ENCODE data around the gene AP1G2. TPM values are rescaled to one million over a fixed set of nuclear protein-coding genes. Genes with fewer than 3 reads are reported as not detected.

AP1G2 gene
- polyA plus RNA-seq, 2 donors: 81.5 to 171 TPM

DNA sequence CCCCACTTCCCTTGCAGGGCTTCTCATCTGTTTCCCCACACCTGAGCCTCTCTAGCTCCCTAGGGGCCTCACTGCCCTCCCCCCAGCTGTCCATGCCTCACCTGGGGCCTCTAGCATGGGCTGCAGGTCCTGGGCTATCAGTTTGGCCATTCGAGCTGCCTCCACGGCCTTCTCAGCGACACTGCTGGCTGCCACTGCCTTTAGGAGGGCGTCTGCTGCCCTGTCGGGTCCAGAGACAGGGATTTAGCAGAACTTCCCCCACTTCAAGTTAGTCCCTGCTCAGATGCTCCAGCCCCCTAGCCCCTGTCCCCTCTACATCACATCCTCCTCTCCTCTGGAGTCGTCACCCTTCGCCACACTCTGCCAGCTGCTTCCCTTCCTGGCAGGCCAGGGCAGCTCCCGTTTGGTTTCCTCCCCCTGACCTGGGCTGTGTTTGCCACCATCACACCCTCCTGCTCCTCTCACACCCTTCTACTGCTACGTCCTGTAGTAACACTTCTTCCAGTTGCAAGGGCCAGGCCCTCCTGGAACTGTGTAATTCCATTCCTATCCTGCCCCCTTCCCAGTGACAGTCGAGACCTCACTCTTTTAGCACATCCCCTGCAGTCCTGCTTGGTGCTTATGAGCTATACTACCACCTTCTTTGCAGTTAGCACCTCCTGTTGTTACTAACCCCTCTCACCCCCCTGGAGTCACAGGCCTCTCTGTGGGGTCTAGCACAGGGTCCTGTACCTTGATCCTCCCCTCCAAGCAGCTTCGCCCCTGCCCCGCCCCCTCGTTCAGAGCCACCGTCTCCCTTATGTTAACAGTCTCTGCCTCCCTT, 4.3 kb upstream of the AP1G2 start:
- peaks cover 0 to 8% of the 10 kb centered on the region in 2 donors for H3K27me3 ChIP-seq (ENCODE audit: control insufficient read depth in 1 of 2, insufficient read depth in 2 of 2, low read length in 2 of 2)
- peaks cover 0 to 11% of the 10 kb centered on the region in 2 donors for H3K4me1 ChIP-seq (ENCODE audit: control insufficient read depth in 2 of 2, insufficient read depth in 2 of 2, low read length in 1 of 2)
- H3K4me3 ChIP-seq (ENCODE audit: low read depth in 1 of 2, low read length in 2 of 2): no peak overlapping the region
- H3K9me3 ChIP-seq (ENCODE audit: control insufficient read depth in 2 of 2, insufficient read depth in 1 of 2, low read depth in 1 of 2, low read length in 1 of 2): no peaks in the 10 kb centered on the region
- H3K36me3 ChIP-seq (ENCODE audit: control insufficient read depth in 2 of 2, insufficient read depth in 2 of 2, low read length in 1 of 2): no peaks in the 10 kb centered on the region
- no peak overlapping the region for H3K27ac ChIP-seq (ENCODE audit: low read depth in 2 of 2, low read length in 1 of 2)
- WGBS, 2 donors: 58 to 62% methylated on average over 14 of the region's 14 CpGs

DNA sequence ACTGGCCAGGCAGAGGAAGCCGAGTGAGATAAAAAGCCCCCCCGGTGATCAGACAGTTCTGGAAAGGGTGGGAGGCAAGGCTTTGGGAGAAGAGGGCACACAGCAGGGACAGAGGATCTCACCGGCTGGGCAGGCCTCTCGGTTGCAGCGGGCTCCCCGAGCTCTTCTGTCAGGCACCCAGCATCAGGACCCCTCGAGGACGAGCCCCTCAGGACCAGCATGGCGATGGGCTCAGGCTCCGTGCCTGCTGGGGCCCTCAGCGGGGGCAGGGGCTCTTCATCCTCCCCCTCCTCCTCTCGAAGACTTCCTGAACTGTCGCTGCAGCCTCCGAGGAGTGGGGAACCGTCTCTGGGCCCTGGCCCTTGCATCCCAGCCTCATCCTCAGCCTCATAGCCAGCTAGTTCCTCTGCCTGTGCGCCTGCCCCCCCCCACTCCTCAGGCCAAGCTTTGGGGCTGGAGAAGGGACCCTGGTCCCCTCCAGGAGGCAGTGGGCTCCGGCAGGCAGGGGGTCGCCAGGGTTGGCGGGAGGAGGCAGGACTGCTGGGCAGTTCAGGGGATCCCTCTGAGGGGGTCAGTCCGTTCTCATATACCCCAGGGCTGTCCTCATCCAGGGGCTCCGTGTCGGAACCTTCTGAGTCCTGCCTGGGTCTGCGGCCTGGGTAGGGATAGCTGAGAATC, 3.4 kb upstream of the AP1G2 start:
- peaks cover 0 to 2% of the 10 kb centered on the region in 2 donors for H3K36me3 ChIP-seq (ENCODE audit: control insufficient read depth in 2 of 2, insufficient read depth in 2 of 2, low read length in 1 of 2)
- H3K27me3 ChIP-seq (ENCODE audit: control insufficient read depth in 1 of 2, insufficient read depth in 2 of 2, low read length in 2 of 2): peaks cover 0 to 2% of the 10 kb centered on the region in 2 donors
- WGBS, 2 donors: 86 to 89% methylated on average over 22 to 23 of the region's 23 CpGs
- H3K4me1 ChIP-seq (ENCODE audit: control insufficient read depth in 2 of 2, insufficient read depth in 2 of 2, low read length in 1 of 2): peaks cover 0 to 9% of the 10 kb centered on the region in 2 donors
- H3K27ac ChIP-seq (ENCODE audit: low read depth in 2 of 2, low read length in 1 of 2): no peak overlapping the region
- no peak overlapping the region for H3K4me3 ChIP-seq (ENCODE audit: low read depth in 1 of 2, low read length in 2 of 2)
- no peaks in the 10 kb centered on the region for H3K9me3 ChIP-seq (ENCODE audit: control insufficient read depth in 2 of 2, insufficient read depth in 1 of 2, low read depth in 1 of 2, low read length in 1 of 2)

DNA sequence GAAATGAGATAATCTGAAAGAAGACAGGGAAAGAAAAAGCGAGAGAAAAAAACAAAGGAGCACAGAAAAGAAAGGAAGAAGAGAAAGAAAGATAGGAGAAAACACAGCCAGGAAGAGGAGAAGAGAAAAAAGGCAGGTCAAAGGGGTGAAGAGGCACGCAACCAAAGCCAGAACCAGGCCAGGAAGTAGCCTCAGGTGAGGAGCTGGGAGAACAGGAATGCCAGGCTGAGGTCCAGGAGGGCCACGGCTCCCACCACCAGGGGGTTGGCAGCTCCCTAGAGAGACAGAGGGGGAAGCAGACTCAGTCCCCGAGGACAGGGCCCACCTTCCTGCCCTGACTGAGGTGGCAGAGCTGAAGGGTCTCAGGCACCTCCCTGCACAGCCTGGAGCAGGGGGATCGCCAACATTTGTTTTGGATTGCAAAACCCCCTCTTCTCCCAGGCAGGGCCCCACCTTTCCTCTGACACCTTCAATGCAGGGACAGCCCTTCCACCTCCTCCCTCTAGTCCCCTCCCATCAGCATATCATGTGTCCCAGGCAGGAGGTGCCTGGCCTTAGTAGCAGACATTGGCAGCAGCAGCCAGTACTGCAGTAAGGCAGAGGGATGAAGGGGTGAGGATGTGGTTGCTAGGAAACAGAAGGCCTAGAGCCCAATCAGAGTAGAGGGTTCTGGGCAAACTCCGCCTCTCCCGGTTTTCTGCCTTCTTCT, 2.0 kb upstream of the AP1G2 start:
- H3K27ac ChIP-seq (ENCODE audit: low read depth in 2 of 2, low read length in 1 of 2): peak overlapping the region in 1 of 2 donors; percentile 43
- peaks cover 0 to 9% of the 10 kb centered on the region in 2 donors for H3K4me1 ChIP-seq (ENCODE audit: control insufficient read depth in 2 of 2, insufficient read depth in 2 of 2, low read length in 1 of 2)
- peaks cover 0 to 6% of the 10 kb centered on the region in 2 donors for H3K36me3 ChIP-seq (ENCODE audit: control insufficient read depth in 2 of 2, insufficient read depth in 2 of 2, low read length in 1 of 2)
- WGBS, 2 donors: 53 to 59% methylated on average over 7 of the region's 7 CpGs
- H3K4me3 ChIP-seq (ENCODE audit: low read depth in 1 of 2, low read length in 2 of 2): no peak overlapping the region
- H3K9me3 ChIP-seq (ENCODE audit: control insufficient read depth in 2 of 2, insufficient read depth in 1 of 2, low read depth in 1 of 2, low read length in 1 of 2): no peaks in the 10 kb centered on the region
- H3K27me3 ChIP-seq (ENCODE audit: control insufficient read depth in 1 of 2, insufficient read depth in 2 of 2, low read length in 2 of 2): no peaks in the 10 kb centered on the region

DNA sequence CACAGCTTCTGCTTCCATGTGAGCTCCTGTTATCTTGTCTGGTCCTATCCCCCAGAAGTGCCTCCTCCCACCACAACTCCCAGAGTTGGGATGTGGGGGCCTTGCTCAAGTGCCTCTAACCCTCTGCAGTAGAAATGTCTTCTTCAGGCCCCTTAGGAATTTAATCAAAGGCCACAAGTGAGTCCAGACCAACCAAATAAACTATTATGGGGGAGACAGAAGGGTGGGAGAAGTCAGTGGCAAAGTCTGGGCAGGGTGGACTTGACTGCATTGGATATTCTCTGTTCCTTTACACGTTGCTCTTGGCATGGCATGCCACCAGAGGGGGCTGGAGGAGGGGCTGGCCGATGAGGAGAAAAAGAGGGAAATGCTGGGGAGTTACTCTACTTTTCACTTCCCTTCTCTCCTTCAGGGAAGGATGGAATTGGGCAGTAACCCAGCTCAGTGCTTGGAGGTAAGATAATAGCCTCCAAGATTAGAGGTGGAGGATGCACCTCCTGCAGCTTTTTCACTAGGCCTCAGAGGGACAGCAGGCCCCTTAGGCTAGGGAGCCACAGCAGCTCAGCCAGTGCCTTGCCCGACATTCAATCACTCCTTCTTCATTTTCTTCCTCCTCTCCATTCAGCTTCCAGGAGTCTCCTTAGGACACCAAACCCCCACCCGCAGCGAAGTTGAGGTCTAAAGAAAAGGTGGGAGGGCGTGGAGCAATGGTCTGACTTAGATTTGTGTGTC, 1.2 kb upstream of the AP1G2 start:
- Histone ChIP-seq H3K27me3 (ENCODE audit: control insufficient read depth in 1 of 2, insufficient read depth in 2 of 2, low read length in 2 of 2) (no peaks in the 10 kb centered on the region), H3K36me3 (ENCODE audit: control insufficient read depth in 2 of 2, insufficient read depth in 2 of 2, low read length in 1 of 2) (peaks cover 0 to 13% of the 10 kb centered on the region in 2 donors), H3K27ac (ENCODE audit: low read depth in 2 of 2, low read length in 1 of 2) (no peak overlapping the region), H3K4me1 (ENCODE audit: control insufficient read depth in 2 of 2, insufficient read depth in 2 of 2, low read length in 1 of 2) (peaks cover 0 to 9% of the 10 kb centered on the region in 2 donors), H3K4me3 (ENCODE audit: low read depth in 1 of 2, low read length in 2 of 2) (no peak overlapping the region), H3K9me3 (ENCODE audit: control insufficient read depth in 2 of 2, insufficient read depth in 1 of 2, low read depth in 1 of 2, low read length in 1 of 2) (no peaks in the 10 kb centered on the region)
- WGBS, 2 donors: 57 to 60% methylated on average over 6 of the region's 6 CpGs

DNA sequence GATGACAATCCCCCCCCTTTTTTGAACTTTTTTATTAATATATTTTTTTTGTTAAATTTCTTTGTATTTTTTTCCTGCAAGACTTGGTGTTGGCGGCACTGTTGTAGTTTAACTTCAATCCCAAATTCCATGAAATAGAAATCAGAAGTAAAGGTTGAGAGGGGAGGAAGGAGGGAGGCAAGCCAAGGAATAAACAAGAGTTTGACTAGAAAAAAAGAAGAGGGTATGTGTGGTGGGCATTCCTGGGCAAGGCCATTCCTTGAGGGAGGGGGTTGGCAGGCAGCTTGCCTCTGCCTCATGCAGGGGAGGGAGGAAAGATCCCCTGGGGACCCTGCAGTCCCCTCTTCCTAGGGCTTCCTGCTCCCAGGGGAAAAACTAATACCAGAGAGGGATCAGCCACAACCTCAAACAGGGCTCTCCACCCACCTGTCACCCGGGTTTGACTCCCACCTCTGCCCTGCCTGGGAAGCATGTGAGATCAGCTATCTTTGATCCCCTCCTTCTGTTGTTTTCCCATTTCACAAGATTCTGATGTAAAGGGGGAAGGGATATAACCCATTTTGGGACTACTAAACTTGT, 519 bp upstream of the AP1G2 start:
- WGBS, 2 donors: 70 to 72% methylated on average over 2 of the region's 2 CpGs
- H3K27me3 ChIP-seq (ENCODE audit: control insufficient read depth in 1 of 2, insufficient read depth in 2 of 2, low read length in 2 of 2): no peaks in the 10 kb centered on the region
- H3K36me3 ChIP-seq (ENCODE audit: control insufficient read depth in 2 of 2, insufficient read depth in 2 of 2, low read length in 1 of 2): peaks cover 0 to 19% of the 10 kb centered on the region in 2 donors
- peaks cover 0 to 9% of the 10 kb centered on the region in 2 donors for H3K4me1 ChIP-seq (ENCODE audit: control insufficient read depth in 2 of 2, insufficient read depth in 2 of 2, low read length in 1 of 2)
- no peaks in the 10 kb centered on the region for H3K9me3 ChIP-seq (ENCODE audit: control insufficient read depth in 2 of 2, insufficient read depth in 1 of 2, low read depth in 1 of 2, low read length in 1 of 2)
- peak overlapping the region; percentile 65 to 66 for H3K27ac ChIP-seq (ENCODE audit: low read depth in 2 of 2, low read length in 1 of 2)
- H3K4me3 ChIP-seq (ENCODE audit: low read depth in 1 of 2, low read length in 2 of 2): peak overlapping the region in 1 of 2 donors; percentile 57

DNA sequence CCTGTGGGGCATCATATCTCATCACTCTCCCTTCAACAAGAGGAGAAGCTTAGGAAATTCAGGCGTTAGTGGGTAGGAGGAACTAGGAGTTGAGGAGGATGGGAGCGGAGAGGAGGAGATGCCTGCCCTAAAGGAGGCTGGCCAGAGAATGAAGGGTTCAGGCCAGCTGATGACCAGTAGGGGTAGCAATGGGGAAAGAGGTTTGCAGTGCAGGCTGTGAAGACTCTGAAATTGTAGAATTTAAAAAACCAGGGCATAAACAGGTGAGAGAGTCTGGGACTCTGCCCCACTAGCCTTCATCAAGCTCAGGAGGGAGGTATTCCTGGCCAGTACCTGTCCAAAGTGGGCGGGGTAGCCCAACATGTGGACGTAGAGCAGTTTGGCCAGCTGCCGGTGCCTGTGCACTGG, 809 bp downstream of the AP1G2 start:
- Histone ChIP-seq H3K27me3 (ENCODE audit: control insufficient read depth in 1 of 2, insufficient read depth in 2 of 2, low read length in 2 of 2) (no peaks in the 10 kb centered on the region), H3K4me3 (ENCODE audit: low read depth in 1 of 2, low read length in 2 of 2) (peak overlapping the region; percentile 57 to 74), H3K36me3 (ENCODE audit: control insufficient read depth in 2 of 2, insufficient read depth in 2 of 2, low read length in 1 of 2) (peaks cover 3 to 27% of the 10 kb centered on the region in 2 donors), H3K4me1 (ENCODE audit: control insufficient read depth in 2 of 2, insufficient read depth in 2 of 2, low read length in 1 of 2) (peaks cover 0 to 9% of the 10 kb centered on the region in 2 donors), H3K27ac (ENCODE audit: low read depth in 2 of 2, low read length in 1 of 2) (peak overlapping the region; percentile 65 to 66), H3K9me3 (ENCODE audit: control insufficient read depth in 2 of 2, insufficient read depth in 1 of 2, low read depth in 1 of 2, low read length in 1 of 2) (no peaks in the 10 kb centered on the region)
- 10 to 14% methylated on average over 5 of the region's 5 CpGs for WGBS, 2 donors

DNA sequence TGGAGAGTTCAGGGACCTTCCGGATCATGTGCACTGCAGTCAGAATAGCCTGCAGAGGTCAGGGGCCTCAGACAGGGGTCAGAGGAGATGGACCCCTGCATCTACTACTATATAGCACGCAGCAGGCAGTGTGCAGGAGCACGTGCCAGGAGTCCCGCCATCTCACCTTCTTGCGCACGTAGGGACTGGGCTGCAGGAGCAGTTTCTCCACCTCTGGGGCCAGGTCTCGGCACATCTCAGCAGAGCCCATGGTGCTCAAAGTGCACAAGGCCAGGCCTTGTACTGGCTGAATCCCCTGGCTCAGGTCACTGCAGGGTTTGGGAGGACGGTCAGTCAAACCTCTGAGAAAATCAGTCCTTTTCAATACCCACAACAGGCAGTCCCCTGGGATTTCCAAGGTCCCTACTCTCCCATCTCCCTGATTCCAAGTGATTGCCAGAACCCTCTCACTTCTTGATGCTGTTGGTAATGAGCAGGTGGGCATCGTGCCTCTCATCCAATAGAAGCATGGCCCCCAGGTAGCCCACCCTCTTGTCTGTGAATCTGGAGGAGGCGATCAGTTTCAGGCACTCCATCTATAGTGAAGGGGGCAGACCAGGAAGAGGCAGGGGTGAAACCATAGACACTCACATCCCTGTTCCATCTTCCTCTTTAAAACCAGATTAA, 1.3 kb downstream of the AP1G2 start:
- H3K36me3 ChIP-seq (ENCODE audit: control insufficient read depth in 2 of 2, insufficient read depth in 2 of 2, low read length in 1 of 2): peaks cover 3 to 32% of the 10 kb centered on the region in 2 donors
- WGBS, 2 donors: 88 to 89% methylated on average over 10 of the region's 10 CpGs
- no peaks in the 10 kb centered on the region for H3K27me3 ChIP-seq (ENCODE audit: control insufficient read depth in 1 of 2, insufficient read depth in 2 of 2, low read length in 2 of 2)
- peaks cover 0 to 9% of the 10 kb centered on the region in 2 donors for H3K4me1 ChIP-seq (ENCODE audit: control insufficient read depth in 2 of 2, insufficient read depth in 2 of 2, low read length in 1 of 2)
- peak overlapping the region in 1 of 2 donors; percentile 57 for H3K4me3 ChIP-seq (ENCODE audit: low read depth in 1 of 2, low read length in 2 of 2)
- no peak overlapping the region for H3K27ac ChIP-seq (ENCODE audit: low read depth in 2 of 2, low read length in 1 of 2)
- H3K9me3 ChIP-seq (ENCODE audit: control insufficient read depth in 2 of 2, insufficient read depth in 1 of 2, low read depth in 1 of 2, low read length in 1 of 2): no peaks in the 10 kb centered on the region

DNA sequence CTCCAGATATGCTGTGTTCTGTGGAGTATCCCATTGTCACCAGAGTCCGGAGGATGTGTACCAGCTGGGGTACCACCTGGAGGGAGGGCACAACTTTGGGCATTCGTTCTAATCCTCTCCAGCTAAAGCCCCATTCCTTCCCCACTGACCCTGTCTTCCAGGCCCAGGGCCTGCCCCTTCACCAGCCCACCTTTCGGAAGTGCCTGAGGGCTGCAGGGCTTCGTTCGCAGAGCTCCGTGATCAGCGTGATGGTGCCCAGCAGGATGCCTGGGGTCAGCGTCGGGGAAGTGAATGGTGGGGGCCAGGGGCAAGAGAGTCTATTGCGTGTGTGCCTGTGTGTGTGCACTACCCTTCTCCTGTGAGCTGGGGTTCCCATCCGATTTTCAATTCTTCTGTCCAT, 2.0 kb downstream of the AP1G2 start:
- WGBS, 2 donors: 88 to 92% methylated on average over 11 of the region's 11 CpGs
- Histone ChIP-seq H3K4me1 (ENCODE audit: control insufficient read depth in 2 of 2, insufficient read depth in 2 of 2, low read length in 1 of 2) (peaks cover 0 to 9% of the 10 kb centered on the region in 2 donors), H3K36me3 (ENCODE audit: control insufficient read depth in 2 of 2, insufficient read depth in 2 of 2, low read length in 1 of 2) (peaks cover 8 to 36% of the 10 kb centered on the region in 2 donors), H3K27ac (ENCODE audit: low read depth in 2 of 2, low read length in 1 of 2) (no peak overlapping the region), H3K4me3 (ENCODE audit: low read depth in 1 of 2, low read length in 2 of 2) (no peak overlapping the region), H3K27me3 (ENCODE audit: control insufficient read depth in 1 of 2, insufficient read depth in 2 of 2, low read length in 2 of 2) (no peaks in the 10 kb centered on the region), H3K9me3 (ENCODE audit: control insufficient read depth in 2 of 2, insufficient read depth in 1 of 2, low read depth in 1 of 2, low read length in 1 of 2) (no peaks in the 10 kb centered on the region)

All from esophagus (tissue), 2 donors.